Trophoblast cell (in vitro differentiated cells and primary cell): ENCODE measurements around the gene GGTLC2.

Experiments
- DNase-seq, 2 donors: peaks; one replicate each; pipeline ENCODE4 v3.0.0-alpha.2; 2016
- H2AFZ ChIP-seq: 2 replicates; pipeline ENCODE4 v1.6.1; 2013; ENCODE audit warnings: low read length, moderate library complexity, mild to moderate bottlenecking; ENCODE audit not compliant: insufficient read depth, poor library complexity
- H2AK5ac ChIP-seq: 2 replicates; pipeline ENCODE4 v1.6.1; 2013; ENCODE audit warnings: mild to moderate bottlenecking, low read length
- H2BK120ac ChIP-seq: 2 replicates; pipeline ENCODE4 v1.6.1; 2013; ENCODE audit warnings: low read length, mild to moderate bottlenecking, moderate library complexity; ENCODE audit not compliant: insufficient read depth, poor library complexity
- H2BK12ac ChIP-seq: 2 replicates; pipeline ENCODE4 v1.6.1; 2013; ENCODE audit warnings: mild to moderate bottlenecking, low read length, moderate library complexity
- H2BK5ac ChIP-seq: 2 replicates; pipeline ENCODE4 v1.6.1; 2013; ENCODE audit warnings: low read length, low read depth, moderate library complexity, mild to moderate bottlenecking; ENCODE audit not compliant: poor library complexity
- H3K14ac ChIP-seq: 2 replicates; pipeline ENCODE4 v1.6.1; 2013; ENCODE audit warnings: mild to moderate bottlenecking, low read length
- H3K18ac ChIP-seq: 2 replicates; pipeline ENCODE4 v1.6.1; 2013; ENCODE audit warnings: mild to moderate bottlenecking, low read length
- H3K23ac ChIP-seq: 2 replicates; pipeline ENCODE4 v1.6.1; 2013; ENCODE audit warnings: low read length
- H3K27ac ChIP-seq: 2 replicates; pipeline ENCODE4 v1.5.1; 2013; ENCODE audit warnings: low read depth, mild to moderate bottlenecking, inconsistent platforms, low read length, moderate library complexity
- H3K27me3 ChIP-seq: 2 replicates; pipeline ENCODE4 v1.6.1; 2013; ENCODE audit warnings: inconsistent platforms, mild to moderate bottlenecking, low read length, moderate library complexity; ENCODE audit not compliant: insufficient read depth
- H3K36me3 ChIP-seq, 2 experiments: 1 replicate in 1 of 2; 2 replicates in 1 of 2; pipeline ENCODE4 v1.6.1; 2013; ENCODE audit warnings: low read length in 2 of 2, mild to moderate bottlenecking in 2 of 2, moderate library complexity in 1 of 2; ENCODE audit not compliant: insufficient read depth in 2 of 2, control insufficient read depth in 1 of 2
- H3K4ac ChIP-seq: 2 replicates; pipeline ENCODE4 v1.6.1; 2013; ENCODE audit warnings: low read depth, mild to moderate bottlenecking, low read length, moderate library complexity
- H3K4me1 ChIP-seq, 2 experiments: 1 replicate in 1 of 2; 2 replicates in 1 of 2; pipeline ENCODE4 v1.6.1; 2013; ENCODE audit warnings: low read length in 2 of 2, mild to moderate bottlenecking in 2 of 2, moderate library complexity in 1 of 2; ENCODE audit not compliant: insufficient read depth in 2 of 2, control insufficient read depth in 1 of 2
- H3K4me2 ChIP-seq: 2 replicates; pipeline ENCODE4 v1.6.1; 2013; ENCODE audit warnings: inconsistent platforms, mild to moderate bottlenecking, low read length, moderate library complexity
- H3K4me3 ChIP-seq: 2 replicates; pipeline ENCODE4 v1.5.1; 2013; ENCODE audit warnings: mild to moderate bottlenecking, low read depth, low read length, inconsistent platforms
- H3K79me1 ChIP-seq: one replicate; pipeline ENCODE4 v1.6.1; 2013; ENCODE audit warnings: low read length
- H3K79me2 ChIP-seq: 2 replicates; pipeline ENCODE4 v1.6.1; 2013; ENCODE audit warnings: low read length, mild to moderate bottlenecking; ENCODE audit not compliant: control insufficient read depth, insufficient read depth, poor library complexity
- H3K9ac ChIP-seq: 2 replicates; pipeline ENCODE4 v1.6.1; 2013; ENCODE audit warnings: mild to moderate bottlenecking, low read length
- H3K9me3 ChIP-seq: 2 replicates; pipeline ENCODE4 v1.6.1; 2013; ENCODE audit warnings: low read depth, mild to moderate bottlenecking, control low read depth, inconsistent platforms, low read length; ENCODE audit not compliant: insufficient read depth
- H4K12ac ChIP-seq: 2 replicates; pipeline ENCODE4 v1.6.1; 2013; ENCODE audit warnings: low read depth, mild to moderate bottlenecking, low read length, moderate library complexity
- H4K8ac ChIP-seq: 2 replicates; pipeline ENCODE4 v1.6.1; 2013; ENCODE audit warnings: low read depth, mild to moderate bottlenecking, low read length, moderate library complexity
- H4K91ac ChIP-seq: one replicate; pipeline ENCODE4 v1.6.1; 2013; ENCODE audit warnings: low read depth, mild to moderate bottlenecking, low read length, moderate library complexity
- WGBS: extraction: QIAGEN DNeasy Blood & Tissue Kit; methylation state at CpG from one replicate; pipeline ENCODE4 v1.1.7; 2013; ENCODE audit warnings: missing lambda C conversion rate; ENCODE audit not compliant: insufficient read length, insufficient coverage; ENCODE audit errors: extremely low coverage; 5-methylcytosine and 5-hydroxymethylcytosine counted together

GGTLC2 gene

GRCh38 chr22:22600531-22601261 is 43.7 kb upstream of the GGTLC2 start:
- no peak overlapping the region for H4K8ac ChIP-seq
- no peak overlapping the region for H4K12ac ChIP-seq
- H2AFZ ChIP-seq, result no peak overlapping the region
- no peak overlapping the region for H3K23ac ChIP-seq
- no peaks in the 10 kb centered on the region for H3K36me3 ChIP-seq
- H3K4me1 ChIP-seq, result no peaks in the 10 kb centered on the region
- WGBS, result no CpG with 5 or more reads among the region's 6 CpGs
- H2BK120ac ChIP-seq, result no peak overlapping the region
- DNase-seq, result no peak
- H3K79me2 ChIP-seq, result no peaks in the 10 kb centered on the region
- no peak overlapping the region for H4K91ac ChIP-seq
- no peak overlapping the region for H3K4me2 ChIP-seq
- no peak overlapping the region for H3K4ac ChIP-seq
- H2BK12ac ChIP-seq, result no peak overlapping the region
- H3K4me3 ChIP-seq, result no peak overlapping the region
- H2BK5ac ChIP-seq, result no peak overlapping the region
- no peak overlapping the region for H3K9ac ChIP-seq
- H3K18ac ChIP-seq, result no peak overlapping the region
- H3K79me1 ChIP-seq, result no peaks in the 10 kb centered on the region
- peaks cover 6% of the 10 kb centered on the region for H3K9me3 ChIP-seq
- H3K27ac ChIP-seq, result no peak overlapping the region
- H2AK5ac ChIP-seq, result no peak overlapping the region
- H3K27me3 ChIP-seq, result no peaks in the 10 kb centered on the region
- no peak overlapping the region for H3K14ac ChIP-seq

GRCh38 chr22:22603470-22603947 is 40.9 kb upstream of the GGTLC2 start:
- Histone ChIP-seq H3K4me1 (no peaks in the 10 kb centered on the region), H4K8ac (no peak overlapping the region), H4K12ac (no peak overlapping the region), H3K18ac (no peak overlapping the region), H3K36me3 (no peaks in the 10 kb centered on the region), H3K14ac (no peak overlapping the region), H3K23ac (no peak overlapping the region), H3K9me3 (peaks cover 6% of the 10 kb centered on the region), H3K4me3 (no peak overlapping the region), H3K9ac (no peak overlapping the region), H2BK120ac (no peak overlapping the region), H3K79me1 (no peaks in the 10 kb centered on the region), H2AFZ (no peak overlapping the region), H2BK5ac (no peak overlapping the region), H3K4me2 (no peak overlapping the region), H2BK12ac (no peak overlapping the region), H3K27me3 (no peaks in the 10 kb centered on the region), H3K4ac (no peak overlapping the region), H2AK5ac (no peak overlapping the region), H4K91ac (no peak overlapping the region), H3K79me2 (no peaks in the 10 kb centered on the region), H3K27ac (no peak overlapping the region)
- DNase-seq, result no peak
- no CpG with 5 or more reads among the region's 3 CpGs for WGBS

DNA sequence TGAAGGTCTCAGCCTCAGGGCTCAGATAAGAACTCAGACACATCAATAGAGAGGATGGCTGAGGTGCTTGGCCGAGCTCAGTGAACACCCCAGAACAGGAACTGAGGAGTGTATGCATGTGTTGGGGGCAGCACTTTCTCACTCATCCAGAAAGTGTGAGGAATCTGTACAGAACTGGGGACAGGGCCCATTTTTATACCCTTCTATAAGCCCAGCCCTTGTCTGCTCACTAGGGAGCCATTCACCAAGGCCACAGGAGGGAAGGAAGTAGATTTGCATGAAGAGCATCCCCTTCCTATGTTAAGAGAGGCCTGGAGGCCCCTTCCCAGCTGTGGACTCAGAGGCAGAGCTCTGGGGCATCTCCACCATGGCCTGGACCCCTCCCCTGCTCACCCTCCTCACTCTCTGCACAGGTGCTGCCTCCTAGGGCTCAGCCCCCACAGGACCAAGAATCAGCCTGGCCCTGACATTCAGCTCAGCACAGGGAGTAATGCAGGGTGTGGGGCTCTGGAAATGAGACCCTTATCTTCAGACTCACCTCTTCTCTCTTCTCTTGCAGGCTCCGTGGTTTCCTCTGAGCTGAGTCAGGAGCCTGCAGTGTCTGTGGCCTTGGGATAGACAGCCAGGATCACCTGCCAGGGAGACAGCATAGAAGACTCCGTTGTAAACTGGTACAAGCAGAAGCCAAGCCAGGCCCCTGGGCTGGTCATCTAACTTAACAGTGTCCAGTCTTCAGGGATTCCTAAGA is 39.9 kb upstream of the GGTLC2 start:
- Histone ChIP-seq H2BK12ac (no peak overlapping the region), H2AFZ (no peak overlapping the region), H2BK120ac (no peak overlapping the region), H3K14ac (no peak overlapping the region), H3K79me2 (no peaks in the 10 kb centered on the region), H3K79me1 (no peaks in the 10 kb centered on the region), H3K27me3 (no peaks in the 10 kb centered on the region), H3K23ac (no peak overlapping the region), H3K36me3 (no peaks in the 10 kb centered on the region), H3K4ac (no peak overlapping the region), H3K9me3 (peaks cover 6% of the 10 kb centered on the region), H3K4me3 (peak overlapping the region; percentile 14), H3K18ac (no peak overlapping the region), H3K4me1 (no peaks in the 10 kb centered on the region), H2BK5ac (no peak overlapping the region), H4K8ac (no peak overlapping the region), H3K4me2 (no peak overlapping the region), H2AK5ac (no peak overlapping the region), H3K9ac (no peak overlapping the region), H4K12ac (no peak overlapping the region), H3K27ac (no peak overlapping the region), H4K91ac (no peak overlapping the region)
- DNase-seq, result no peak
- no CpG with 5 or more reads among the region's 3 CpGs for WGBS

- no peak overlapping the region for H2AFZ ChIP-seq
- H2BK120ac ChIP-seq, result no peak overlapping the region
- no peak overlapping the region for H2BK12ac ChIP-seq
- H3K36me3 ChIP-seq, result no peaks in the 10 kb centered on the region
- no peak overlapping the region for H3K9ac ChIP-seq
- no peak overlapping the region for H4K91ac ChIP-seq
- no peaks in the 10 kb centered on the region for H3K79me2 ChIP-seq
- H3K4ac ChIP-seq, result no peak overlapping the region
- no peak for DNase-seq
- no peak overlapping the region for H3K14ac ChIP-seq
- H2AK5ac ChIP-seq, result no peak overlapping the region
- no peak overlapping the region for H3K4me2 ChIP-seq
- H4K12ac ChIP-seq, result no peak overlapping the region
- H2BK5ac ChIP-seq, result no peak overlapping the region
- WGBS, result no CpG with 5 or more reads among the region's 3 CpGs
- no peak overlapping the region for H4K8ac ChIP-seq
- H3K9me3 ChIP-seq, result peaks cover 6% of the 10 kb centered on the region
- H3K23ac ChIP-seq, result no peak overlapping the region
- H3K4me1 ChIP-seq, result no peaks in the 10 kb centered on the region
- no peak overlapping the region for H3K27ac ChIP-seq
- H3K4me3 ChIP-seq, result no peak overlapping the region
- H3K18ac ChIP-seq, result no peak overlapping the region
- H3K27me3 ChIP-seq, result no peaks in the 10 kb centered on the region
- no peaks in the 10 kb centered on the region for H3K79me1 ChIP-seq
Measured at GRCh38 chr22:22605074-22605404, 39.4 kb upstream of the GGTLC2 start.
